ENCODE measurements around the gene PTOV1. TPM values are rescaled to one million over a fixed set of nuclear protein-coding genes. Genes with fewer than 3 reads are reported as not detected.
A peak's percentile ranks its signal among the peaks of the same experiment; 100 is the strongest.

PTOV1 gene
- total and polyA plus RNA-seq, 12 donors = 67.8 to 220 (median 91.4) TPM

- Histone ChIP-seq H3K36me3 (peaks cover 0 to 93% (median 58%) of the 10 kb centered on the region in 9 donors), H3K9me3 (no peaks in the 10 kb centered on the region), H3K4me3 (no peak overlapping the region), H3K4me1 (peaks cover 0 to 18% (median 0%) of the 10 kb centered on the region in 9 donors), H3K27me3 (no peaks in the 10 kb centered on the region), H3K27ac (no peak overlapping the region)
- intact Hi-C loops (cut with DNase I) = loop anchor here in 1 of 10 donors (10.0 kb wide), 1 partner anchor 1244 kb away; no protein-coding TSS in a partner anchor
- TF ChIP-seq, protein P1, sequence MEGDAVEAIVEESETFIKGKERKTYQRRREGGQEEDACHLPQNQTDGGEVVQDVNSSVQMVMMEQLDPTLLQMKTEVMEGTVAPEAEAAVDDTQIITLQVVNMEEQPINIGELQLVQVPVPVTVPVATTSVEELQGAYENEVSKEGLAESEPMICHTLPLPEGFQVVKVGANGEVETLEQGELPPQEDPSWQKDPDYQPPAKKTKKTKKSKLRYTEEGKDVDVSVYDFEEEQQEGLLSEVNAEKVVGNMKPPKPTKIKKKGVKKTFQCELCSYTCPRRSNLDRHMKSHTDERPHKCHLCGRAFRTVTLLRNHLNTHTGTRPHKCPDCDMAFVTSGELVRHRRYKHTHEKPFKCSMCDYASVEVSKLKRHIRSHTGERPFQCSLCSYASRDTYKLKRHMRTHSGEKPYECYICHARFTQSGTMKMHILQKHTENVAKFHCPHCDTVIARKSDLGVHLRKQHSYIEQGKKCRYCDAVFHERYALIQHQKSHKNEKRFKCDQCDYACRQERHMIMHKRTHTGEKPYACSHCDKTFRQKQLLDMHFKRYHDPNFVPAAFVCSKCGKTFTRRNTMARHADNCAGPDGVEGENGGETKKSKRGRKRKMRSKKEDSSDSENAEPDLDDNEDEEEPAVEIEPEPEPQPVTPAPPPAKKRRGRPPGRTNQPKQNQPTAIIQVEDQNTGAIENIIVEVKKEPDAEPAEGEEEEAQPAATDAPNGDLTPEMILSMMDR (IDR thresholded peaks at IDR 0.05) = no peak
- WGBS, 2 donors = 95 to 97% methylated on average over 12 of the region's 12 CpGs
- ATAC-seq (no peak), DNase-seq (no peak)
Observed at GRCh38 chr19:49830766-49831165, 20.2 kb upstream of the PTOV1 start.

DNA sequence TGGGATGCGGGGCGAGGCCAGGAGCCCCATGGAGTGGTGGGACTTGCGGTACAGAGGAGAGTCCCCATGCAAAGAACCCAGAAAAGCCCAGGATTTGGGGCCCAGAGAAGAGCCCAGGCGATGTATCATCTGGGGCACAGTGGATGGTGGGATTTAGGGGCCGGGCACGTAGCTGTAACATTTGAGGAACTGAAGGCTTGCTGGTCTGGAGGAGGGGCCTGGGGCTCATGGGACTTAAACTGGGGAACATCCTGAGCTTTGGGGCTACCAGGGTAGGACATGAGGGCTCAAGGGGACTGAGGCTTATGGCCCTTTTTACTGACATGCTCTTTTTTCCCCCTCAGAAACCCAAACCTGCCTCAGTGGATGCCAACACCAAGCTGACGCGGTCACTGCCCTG is 19.4 kb upstream of the PTOV1 start:
- peaks cover 0 to 100% (median 66%) of the 10 kb centered on the region in 9 donors for H3K36me3 ChIP-seq
- ATAC-seq = no peak
- H3K4me1 ChIP-seq = peaks cover 0 to 18% (median 0%) of the 10 kb centered on the region in 9 donors
- no peak for DNase-seq
- no peak overlapping the region for H3K4me3 ChIP-seq
- WGBS, 2 donors = 96 to 98% methylated on average over 8 of the region's 8 CpGs
- H3K27me3 ChIP-seq = no peaks in the 10 kb centered on the region
- H3K27ac ChIP-seq = no peak overlapping the region
- TF ChIP-seq, protein P1 (IDR thresholded peaks at IDR 0.05) = no peak
- intact Hi-C loops (cut with DNase I) = loop anchor here in 1 of 10 donors (10.0 kb wide), 1 partner anchor 1243 kb away; no protein-coding TSS in a partner anchor
- no peaks in the 10 kb centered on the region for H3K9me3 ChIP-seq

DNA sequence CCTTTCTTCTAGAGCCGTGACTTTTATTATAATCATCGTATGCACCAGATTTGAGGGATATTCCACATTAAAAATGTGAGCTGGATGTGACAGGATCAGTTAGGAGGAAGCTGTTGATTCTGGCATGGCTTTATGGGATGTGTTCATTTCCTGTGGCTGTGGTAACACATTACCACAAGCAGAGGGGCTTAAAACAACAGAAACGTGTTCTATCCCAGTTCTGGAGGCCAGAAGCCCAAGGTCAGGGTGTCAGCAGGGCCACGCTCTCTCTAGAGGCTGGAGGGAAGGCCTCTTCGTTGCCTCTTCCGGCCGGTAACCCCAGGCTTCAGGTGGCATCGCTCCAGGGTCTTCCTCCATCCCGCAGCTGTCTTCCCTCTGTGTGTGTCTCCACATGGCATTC is 18.4 kb upstream of the PTOV1 start:
- 60 to 72% methylated on average over 9 of the region's 9 CpGs for WGBS, 2 donors
- DNase-seq = no peak
- Histone ChIP-seq H3K27ac (peak overlapping the region in 1 of 10 donors; percentile 60), H3K9me3 (no peaks in the 10 kb centered on the region), H3K36me3 (peaks cover 0 to 100% (median 70%) of the 10 kb centered on the region in 9 donors), H3K27me3 (no peaks in the 10 kb centered on the region), H3K4me3 (no peak overlapping the region), H3K4me1 (peaks cover 0 to 18% (median 0%) of the 10 kb centered on the region in 9 donors)
- TF ChIP-seq, protein P1 (IDR thresholded peaks at IDR 0.05) = no peak
- intact Hi-C loops (cut with DNase I) = loop anchor here in 1 of 10 donors (10.0 kb wide), 1 partner anchor 1242 kb away; no protein-coding TSS in a partner anchor
- no peak for ATAC-seq

- H3K36me3 ChIP-seq = peaks cover 0 to 100% (median 75%) of the 10 kb centered on the region in 9 donors
- intact Hi-C loops (cut with DNase I) = loop anchor here in 1 of 10 donors (10.0 kb wide), 1 partner anchor 1241 kb away; no protein-coding TSS in a partner anchor
- no peak overlapping the region for H3K4me3 ChIP-seq
- DNase-seq (no peak), ATAC-seq (peak in 1 of 8 donors; percentile 10)
- WGBS, 2 donors = 92 to 93% methylated on average over 7 of the region's 7 CpGs
- H3K4me1 ChIP-seq = peaks cover 0 to 18% (median 0%) of the 10 kb centered on the region in 9 donors
- H3K27ac ChIP-seq = no peak overlapping the region
- H3K27me3 ChIP-seq = no peaks in the 10 kb centered on the region
- TF ChIP-seq, protein P1 (IDR thresholded peaks at IDR 0.05) = no peak
- H3K9me3 ChIP-seq = no peaks in the 10 kb centered on the region
Observed at GRCh38 chr19:49833599-49833998, 17.4 kb upstream of the PTOV1 start.

Data from heart right ventricle (tissue), 16 donors.